Measurements from ENCODE around the gene ZNF76.

GRCh38 chr6:35216412-35216732, 43.2 kb upstream of the ZNF76 start:
- TF ChIP-seq EZH2 (IDR thresholded peaks at IDR 0.05; ENCODE audit: borderline replicate concordance, insufficient read depth, low read depth, low read length, poor library complexity, severe bottlenecking): no peak
- no peak for TF ChIP-seq CTCF (IDR thresholded peaks at IDR 0.05)

Data from B cell (primary cell).